Left cardiac atrium (tissue), 4 donors: ENCODE measurements around the gene GOPC. TPM values are rescaled to one million over a fixed set of nuclear protein-coding genes. Genes with fewer than 3 reads are reported as not detected.
"Not testable (repeated sequence)": the region's sequence is repeated elsewhere in the genome, so short reads cannot be mapped to it uniquely, and the experiment has no call there.

ENCODE experiments used
- ATAC-seq, 2 donors: fragments of 200-7000 bp; cut with Tn5 transposase; one replicate each; pipeline ENCODE4 v1.9.1; 2020; ENCODE audit warnings: mild to moderate bottlenecking in 2 of 2, moderate library complexity in 2 of 2
- DNase-seq: peaks from one replicate; pipeline ENCODE4 v3.0.0-alpha.2; 2020
- intact Hi-C, 2 donors: fragments of 100-400 bp; cut with DNase I; formaldehyde crosslinking; loops; one replicate each; pipeline versions ENCODE4 v1.14.1 to v1.15.1; 2022 to 2023
- total RNA-seq, 2 donors: library from RNA; stranded (reverse); fragmentation: NEBNext Ultra II Directional; extraction: Animal tissue kit (Norgen Biotek cat#: 25700); gene quantifications; one replicate each; pipeline ENCODE4 v1.2.1, GENCODE V29; 2021
- donor health status: DM: no; HTN: yes; CAD: no.
- donor health status: DM: no; HTN: yes; CAD: no; lungs with severe emphysema.
- donor health status: DM: yes; HTN: yes; CAD: no.
- donor health status: Dilated cardiomyopathy.

The GOPC gene
- total RNA-seq, 2 donors from 2014 or later, result 18.3 to 20.6 TPM

DNA sequence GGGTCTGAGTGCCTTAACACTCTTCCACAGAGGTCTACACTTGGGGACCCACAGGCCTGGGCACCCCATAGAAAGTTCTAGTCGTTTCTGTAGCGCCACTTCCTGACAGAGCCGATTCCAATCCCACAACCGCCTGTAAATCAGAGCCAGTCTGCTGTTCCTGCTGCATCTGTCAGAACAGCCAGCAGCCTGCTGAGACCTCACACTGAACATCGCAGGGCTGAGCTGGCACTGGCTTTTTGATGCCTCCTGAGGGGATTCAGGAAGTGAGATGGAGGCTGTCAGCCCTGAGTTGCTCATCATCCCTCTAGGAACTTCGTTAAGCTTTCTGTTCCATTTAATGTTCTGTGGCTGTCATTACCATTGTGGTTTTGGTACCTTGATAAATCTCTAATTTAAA lies 71.0 kb downstream of the GOPC start:
- no peak for ATAC-seq
- intact Hi-C loops, result no loop called here
- no peak for DNase-seq

DNA sequence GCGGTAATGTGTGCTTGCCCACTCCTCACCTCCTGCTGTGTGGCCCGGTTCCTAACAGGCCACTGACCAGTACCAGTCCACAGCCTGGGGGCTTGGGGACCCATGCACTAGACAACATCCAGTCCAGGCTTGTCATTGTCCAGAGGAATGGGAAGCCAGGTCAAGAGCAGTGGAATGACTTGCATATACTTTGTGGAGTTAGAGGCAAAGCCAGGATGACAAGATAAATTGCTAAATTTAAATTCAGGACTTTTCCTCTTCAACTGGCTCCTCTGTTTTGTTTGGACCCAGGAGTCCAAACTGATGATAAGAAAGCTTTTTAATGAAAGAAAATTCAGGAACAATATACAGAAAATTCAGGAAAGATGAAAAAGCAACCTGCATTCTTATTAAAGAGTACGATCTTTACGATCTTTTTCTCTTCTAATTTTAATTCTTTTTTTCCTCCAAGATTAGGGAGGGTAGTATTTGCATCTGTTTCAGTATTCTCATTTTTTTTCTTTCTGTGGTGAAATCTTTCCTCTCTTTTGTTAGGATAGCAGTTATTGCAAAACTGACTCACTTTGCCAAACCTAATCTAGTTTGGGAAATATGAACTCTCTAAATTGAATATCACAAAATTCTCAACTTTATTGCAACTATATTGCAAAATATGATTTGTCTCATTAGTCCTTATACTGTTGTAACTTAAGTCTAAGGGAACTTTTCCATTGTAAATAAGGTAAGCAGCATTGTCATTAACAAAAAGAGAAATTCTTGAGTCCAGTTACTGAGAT lies 71.7 kb downstream of the GOPC start:
- peak in 1 of 2 donors; percentile 50 for ATAC-seq
- DNase-seq, result no peak
- intact Hi-C loops, result no loop called here

DNA sequence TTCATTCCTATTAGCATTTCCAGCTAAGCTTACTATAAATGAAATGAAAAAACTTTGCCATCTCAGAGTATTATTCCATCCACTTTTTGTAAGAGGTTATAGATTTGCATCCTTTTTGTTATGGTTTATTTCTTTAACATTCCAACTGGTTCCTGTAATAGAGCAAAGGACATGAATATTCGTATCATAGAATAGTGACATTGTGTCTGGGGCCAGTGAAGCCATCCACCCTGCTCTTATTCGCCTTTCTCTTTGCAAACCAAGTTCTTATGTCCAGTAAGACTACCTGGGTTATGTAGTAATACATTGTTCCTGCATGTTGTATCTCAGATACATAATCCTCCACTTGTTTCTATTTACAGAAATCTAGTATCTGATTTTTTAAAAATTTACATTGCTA lies 76.7 kb downstream of the GOPC start:
- DNase-seq (no peak), ATAC-seq (no peak)
- intact Hi-C loops, result no loop called here

DNA sequence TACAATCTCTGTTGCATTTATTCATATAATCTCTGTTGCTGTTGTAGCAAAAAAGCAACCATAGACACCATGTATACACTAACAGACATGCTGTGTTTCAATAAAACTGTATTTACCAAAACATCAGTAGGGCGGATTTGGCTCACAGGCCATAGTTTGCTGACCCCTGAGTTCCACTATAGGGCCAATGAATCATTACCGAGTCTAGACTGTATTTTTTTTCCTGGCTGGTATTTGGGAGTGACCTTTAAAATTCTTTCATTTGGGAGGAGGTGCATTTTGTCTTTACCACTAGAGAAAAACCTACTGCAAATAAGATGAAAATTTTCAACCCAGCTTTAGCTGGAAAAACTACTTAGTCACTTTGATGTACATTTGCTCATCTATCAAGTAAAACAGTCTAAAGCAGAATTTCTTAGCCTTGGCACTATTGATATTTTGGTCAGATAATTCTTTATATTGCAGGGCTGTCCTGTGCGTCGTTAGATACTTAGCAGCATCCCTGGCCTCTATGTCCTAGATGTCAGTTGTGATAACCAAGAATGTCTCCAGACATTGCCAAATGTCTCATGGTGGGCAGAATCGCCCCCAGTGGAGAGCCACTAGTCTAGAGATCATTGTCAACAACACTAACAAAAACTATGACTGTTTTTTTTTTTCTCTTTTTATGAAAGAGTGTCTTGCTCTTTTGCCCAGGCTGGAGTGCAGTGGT lies 80.4 kb downstream of the GOPC start:
- DNase-seq, result no peak
- peak in 1 of 2 donors; percentile 33 for ATAC-seq
- intact Hi-C loops, result no loop called here

DNA sequence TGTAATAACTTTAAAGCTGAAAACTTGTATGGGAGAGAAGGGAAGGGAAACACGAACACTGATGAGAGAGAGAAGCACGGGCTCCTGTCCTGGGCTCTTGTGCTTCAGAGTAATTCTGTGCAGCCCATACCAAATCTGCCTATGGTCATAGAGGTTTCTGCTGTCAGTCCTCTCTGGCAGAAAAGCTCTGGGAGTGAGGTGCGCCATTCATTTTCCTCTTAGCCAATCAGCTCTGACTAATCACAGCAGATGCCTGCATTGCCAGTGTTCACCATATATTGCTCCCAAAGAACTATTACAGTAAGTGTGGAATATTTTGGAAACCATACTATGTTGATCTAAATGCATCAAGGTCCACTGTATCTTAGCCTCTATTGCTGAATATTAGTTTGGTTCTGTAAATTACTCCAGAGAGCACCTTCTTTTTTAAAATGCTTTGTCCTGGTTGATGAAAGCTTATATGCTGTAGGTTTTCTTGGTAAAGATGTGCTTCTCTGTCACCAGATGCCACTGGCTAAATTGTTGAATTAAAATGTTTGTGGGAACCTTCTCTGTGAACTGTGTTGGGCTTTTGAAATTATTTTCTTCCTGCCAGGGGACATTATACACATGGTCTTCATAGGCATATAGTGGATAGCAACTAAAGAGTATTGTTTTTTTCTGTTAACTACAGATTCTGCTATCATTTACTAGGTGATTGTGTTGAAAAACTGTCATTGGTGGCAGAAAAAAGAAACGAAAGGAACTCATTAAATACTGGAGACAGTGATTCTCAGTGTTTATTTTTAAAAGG lies 81.5 kb downstream of the GOPC start:
- intact Hi-C loops, result no loop called here
- no peak for DNase-seq
- no peak for ATAC-seq

DNA sequence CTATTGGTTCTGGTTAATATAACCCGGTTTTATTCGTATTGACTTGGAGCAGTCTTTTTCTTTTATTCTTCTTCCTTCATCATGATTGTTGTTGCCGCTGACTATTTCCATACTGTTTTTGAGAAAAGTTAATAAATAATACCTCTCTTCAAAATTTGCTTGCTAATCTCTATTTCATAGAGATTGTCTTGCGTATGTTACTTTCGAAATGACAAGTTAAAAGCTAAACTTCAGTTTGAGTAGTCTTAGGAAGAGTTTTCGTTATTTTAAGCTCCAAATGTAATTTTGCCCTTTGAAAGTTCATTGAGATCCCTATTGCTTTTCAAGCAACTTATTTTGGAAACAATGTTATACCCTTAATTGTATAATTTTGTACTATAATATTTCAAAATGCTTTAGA lies 83.4 kb downstream of the GOPC start:
- intact Hi-C loops, result no loop called here
- DNase-seq (no peak), ATAC-seq (no peak)

DNA sequence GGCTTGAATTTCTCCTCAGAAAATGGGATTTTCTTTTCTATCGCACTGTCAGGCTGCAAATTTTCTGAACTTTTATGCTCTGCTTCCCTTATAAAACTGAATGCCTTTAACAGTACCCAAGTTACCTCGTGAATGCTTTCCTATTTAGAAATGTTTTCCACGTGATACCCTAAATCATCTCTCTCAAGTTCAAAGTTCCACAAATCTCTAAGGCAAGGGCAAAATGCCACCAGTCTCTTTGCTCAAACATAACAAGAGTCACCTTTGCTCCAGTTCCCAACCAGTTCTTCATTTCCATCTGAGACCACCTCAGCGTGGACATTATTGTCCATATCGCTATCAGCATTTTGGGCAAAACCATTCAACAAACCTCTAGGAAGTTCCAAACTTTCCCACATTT lies 84.3 kb downstream of the GOPC start:
- intact Hi-C loops, DNase-seq, ATAC-seq: not testable (repeated sequence)

DNA sequence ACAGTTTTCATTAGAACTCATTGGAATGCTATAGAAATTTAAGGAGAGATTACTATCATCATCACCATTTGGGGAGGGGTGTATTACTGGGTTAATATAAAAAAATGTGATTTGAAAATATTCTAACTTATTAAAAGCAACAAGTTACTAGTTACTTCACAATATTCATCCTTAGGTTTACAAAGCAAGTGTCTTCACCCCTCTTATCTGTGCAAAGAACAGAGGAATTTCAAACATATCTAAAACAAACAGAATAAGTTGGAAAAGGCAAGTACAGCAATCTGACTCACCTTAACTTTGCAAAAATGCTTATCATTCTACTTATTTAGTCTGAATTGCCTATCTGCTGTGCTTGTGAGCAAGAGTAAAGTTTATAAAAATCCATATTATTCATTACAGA lies 87.0 kb downstream of the GOPC start:
- DNase-seq, result no peak
- intact Hi-C loops, result no loop called here
- peak in 1 of 2 donors; percentile 66 for ATAC-seq

DNA sequence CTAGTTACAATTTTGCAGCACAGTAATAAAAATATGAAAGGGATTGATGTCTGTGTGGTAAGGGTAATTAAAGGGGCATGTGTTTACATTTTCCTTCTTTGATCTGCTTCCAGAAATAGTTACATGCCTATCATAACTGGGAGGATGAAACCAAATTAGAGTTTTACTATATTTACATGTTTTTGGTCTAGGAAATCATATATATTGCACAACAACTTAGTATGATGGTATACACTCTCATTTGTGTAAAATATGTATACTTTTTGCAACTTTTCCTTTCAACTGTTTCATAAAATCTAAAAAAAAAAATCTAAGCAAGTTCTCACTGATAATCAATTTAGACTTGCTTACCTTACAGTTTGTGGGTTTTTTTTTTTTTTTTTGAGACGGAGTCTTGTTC lies 87.7 kb downstream of the GOPC start:
- ATAC-seq, result no peak
- intact Hi-C loops, result no loop called here

DNA sequence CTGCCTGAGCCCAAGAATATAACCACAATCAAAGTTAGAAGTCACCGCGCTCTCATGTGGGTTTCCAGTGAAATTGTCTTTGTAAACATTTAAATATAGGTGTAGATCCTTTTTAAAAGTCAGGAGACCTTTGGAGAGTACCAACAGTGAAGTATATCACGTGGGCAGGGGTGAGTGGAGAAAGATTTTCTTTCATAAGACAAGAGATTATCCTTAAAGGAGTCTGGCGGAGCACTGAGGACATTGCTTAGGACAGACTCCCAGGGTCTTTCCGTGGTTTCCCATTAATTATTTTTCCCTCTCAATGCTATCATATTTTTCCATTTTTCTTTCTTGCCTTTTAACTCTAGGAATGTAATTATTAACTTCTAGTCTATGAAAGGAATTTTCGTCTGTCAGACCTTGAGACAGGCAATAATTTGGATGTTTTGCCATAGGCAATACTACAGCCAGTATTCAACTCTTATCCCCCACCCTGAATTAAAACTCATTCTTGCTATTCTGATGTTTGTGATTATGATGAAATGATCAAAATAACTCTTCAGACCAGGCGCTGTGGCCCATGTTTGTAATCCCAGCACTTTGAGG lies 88.4 kb downstream of the GOPC start:
- DNase-seq (no peak), ATAC-seq (no peak)
- intact Hi-C loops, result no loop called here

More for the DNA sequence above, 87.7 kb downstream of the GOPC start:
- no peak for DNase-seq

DNA sequence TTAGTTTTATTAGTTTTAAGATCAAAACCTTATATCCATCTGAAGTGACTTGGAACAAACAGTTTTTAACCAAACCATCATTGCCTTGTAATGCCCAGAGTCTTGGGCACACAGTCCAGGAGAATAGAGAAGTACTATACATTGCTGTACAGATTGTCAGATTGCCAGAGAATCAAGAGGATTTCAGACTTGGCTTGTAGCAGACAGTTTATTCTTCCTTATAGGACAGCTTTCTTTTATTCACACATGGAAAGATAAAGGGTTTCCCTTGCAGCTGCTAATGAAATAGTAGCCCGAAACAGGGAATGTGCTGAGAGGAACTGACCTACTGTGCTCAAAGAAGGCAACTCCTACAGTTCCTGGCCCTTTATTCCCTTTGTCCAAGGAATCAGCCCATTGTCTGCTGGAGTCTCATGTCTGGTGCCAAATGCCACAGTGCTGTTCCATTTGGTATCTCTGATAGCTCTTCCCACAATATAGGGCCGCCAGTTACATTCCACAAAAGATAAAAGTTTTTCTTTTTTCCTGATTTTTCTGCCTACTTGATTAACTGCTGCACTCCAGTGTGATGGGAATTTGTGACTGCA lies 89.2 kb downstream of the GOPC start:
- ATAC-seq, result no peak
- intact Hi-C loops, result no loop called here
- DNase-seq, result no peak

DNA sequence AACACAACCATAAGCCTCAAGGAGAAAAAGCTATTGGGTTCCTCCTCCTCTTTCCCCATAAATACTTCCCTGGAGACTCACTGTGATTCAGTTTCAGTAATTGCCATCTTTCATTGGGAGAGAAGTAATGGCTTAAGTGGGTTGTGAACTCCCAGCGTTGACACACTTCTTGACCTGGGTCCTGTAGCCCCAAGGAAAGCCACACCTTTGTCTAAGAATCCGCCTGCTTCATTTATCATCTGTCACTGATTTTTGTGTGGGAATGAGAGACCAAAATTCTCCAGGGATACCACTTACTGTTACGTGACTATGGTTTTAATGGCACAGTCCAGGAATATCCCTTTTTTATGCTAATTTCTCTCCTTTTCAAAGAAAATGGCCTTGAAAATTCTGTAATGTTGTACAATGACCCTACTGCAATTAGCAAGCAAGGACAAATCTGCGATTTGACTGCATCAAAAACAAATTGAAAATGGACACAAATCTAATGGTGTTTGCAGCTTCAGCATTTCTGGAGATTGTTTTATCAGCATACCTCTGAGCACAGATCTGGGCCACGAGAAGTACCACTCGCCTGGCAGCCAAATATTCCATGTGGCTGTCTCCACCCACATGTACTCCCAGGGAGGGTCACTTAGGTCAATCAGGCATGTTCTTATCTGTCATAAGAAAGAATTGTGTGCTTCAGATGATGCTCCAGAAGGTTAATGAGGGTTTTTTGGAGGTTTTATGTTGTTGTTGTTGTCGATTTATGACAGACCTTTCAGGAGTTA lies 90.1 kb downstream of the GOPC start:
- intact Hi-C loops, result no loop called here
- no peak for ATAC-seq
- DNase-seq, result no peak

Other genes with a start within 250 kb of the GOPC start
- gene ROS1, start 176.6 kb downstream of the GOPC start, total RNA-seq, result not detected
- gene DCBLD1, start 119.8 kb downstream of the GOPC start, total RNA-seq, result 1 to 10 TPM; 4.1 to 8.2 TPM
- 10 to 100 TPM; 15.8 to 24.5 TPM for gene NUS1, start 73.0 kb upstream of the GOPC start, total RNA-seq